HG02759 (cell line): Measurements from ENCODE around the gene NOTCH2.

Experiments used
- ATAC-seq: cut with Tn5 transposase; IDR thresholded peaks from one replicate; pipeline ENCODE4 v1.9.1; 2021; ENCODE audit warnings: mild to moderate bottlenecking, moderate library complexity; ENCODE audit not compliant: unreplicated experiment

Gene NOTCH2

GRCh38 chr1:119912963-119913362 is 156.5 kb downstream of the NOTCH2 start:
- no peak for ATAC-seq

DNA sequence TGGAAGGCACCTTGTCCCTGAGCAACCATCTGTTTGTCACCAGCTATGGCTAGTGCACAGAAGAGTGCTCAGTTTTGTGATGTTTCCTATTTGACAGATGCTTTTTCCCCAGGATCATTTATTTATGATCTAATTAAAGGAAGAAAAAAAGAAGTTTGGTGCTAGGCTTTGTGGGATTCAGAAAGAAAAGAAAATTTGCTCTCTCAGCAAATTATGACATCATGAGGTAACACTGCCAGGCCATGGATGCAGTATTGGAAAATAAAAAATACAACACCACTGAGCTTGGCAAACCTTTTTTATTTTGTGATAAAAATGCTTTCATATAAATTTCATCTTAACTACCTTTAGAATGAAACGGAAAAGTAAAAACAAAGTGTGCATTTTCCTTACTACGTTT is 157.7 kb downstream of the NOTCH2 start:
- no peak for ATAC-seq

- no peak for ATAC-seq
Measured at GRCh38 chr1:119910618-119911017, 158.8 kb downstream of the NOTCH2 start.

- no peak for ATAC-seq
Measured at GRCh38 chr1:119909890-119910596, 159.4 kb downstream of the NOTCH2 start.

GRCh38 chr1:119908661-119909060 is 160.8 kb downstream of the NOTCH2 start:
- no peak for ATAC-seq

DNA sequence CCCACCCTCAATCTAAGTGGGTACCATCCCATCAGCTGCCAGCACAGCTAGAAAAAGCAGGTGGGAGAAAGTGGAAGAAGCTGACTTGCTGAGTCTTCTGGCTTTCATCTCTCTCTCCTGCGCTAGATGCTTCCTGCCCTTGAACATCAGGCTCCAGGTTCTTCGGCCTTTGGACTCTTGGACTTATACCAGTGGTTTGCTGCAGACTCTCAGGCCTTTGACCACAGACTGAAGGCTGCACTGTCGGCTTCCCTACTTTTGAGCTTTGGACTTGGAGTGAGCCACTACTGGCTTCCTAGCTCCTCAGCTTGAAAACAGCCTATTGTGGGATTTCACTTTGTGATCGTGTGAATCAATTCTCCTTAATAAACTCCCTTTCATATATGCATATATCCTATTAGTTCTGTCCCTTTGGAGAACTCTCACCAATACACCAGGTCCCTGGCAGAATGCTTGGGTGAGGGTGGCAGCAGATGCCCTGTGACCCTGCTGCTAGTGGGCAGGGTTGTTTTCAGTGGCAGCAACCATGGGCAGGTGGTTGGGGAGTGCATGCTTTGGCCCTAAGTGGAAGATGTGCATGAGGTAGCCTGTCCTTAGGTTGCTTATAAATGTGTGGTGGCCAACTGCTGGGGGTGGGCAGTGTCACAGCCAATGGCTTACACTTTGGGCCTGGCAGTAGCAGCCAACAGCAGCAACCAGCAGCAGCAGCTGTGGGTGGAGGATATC is 162.4 kb downstream of the NOTCH2 start:
- no peak for ATAC-seq

- ATAC-seq: no peak
Measured at GRCh38 chr1:119903443-119903835, 166.0 kb downstream of the NOTCH2 start.

- ATAC-seq: no peak
Measured at GRCh38 chr1:119902775-119903442, 166.6 kb downstream of the NOTCH2 start.

- no peak for ATAC-seq
Measured at GRCh38 chr1:119898981-119899720, 170.3 kb downstream of the NOTCH2 start.

DNA sequence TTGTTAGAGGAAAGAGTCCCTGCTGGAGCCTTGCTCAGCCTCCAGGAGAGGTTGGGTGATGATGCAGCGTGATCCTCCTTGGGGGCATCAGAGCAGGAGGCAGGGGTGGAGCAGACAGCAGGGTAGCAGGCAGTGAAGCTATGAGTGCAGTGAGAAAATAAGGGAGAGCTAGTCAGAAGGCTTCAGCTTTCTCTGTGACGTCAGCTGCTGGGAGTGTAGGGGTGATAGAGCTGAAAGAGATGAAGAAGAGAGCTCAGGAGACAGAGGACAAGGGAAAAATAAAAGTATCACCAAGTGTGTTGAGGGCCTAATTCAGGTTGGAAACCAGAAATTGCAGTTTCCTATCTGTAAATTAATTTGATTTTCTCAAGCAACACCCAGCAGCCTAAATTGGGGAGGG is 170.9 kb downstream of the NOTCH2 start:
- ATAC-seq: no peak

- no peak for ATAC-seq
Measured at GRCh38 chr1:119896303-119896702, 173.2 kb downstream of the NOTCH2 start, which contains the start of gene ADAM30. ADAM30 (minus strand) TSS chr1:119896515; CDS start chr1:119896336, 179 bp downstream.

DNA sequence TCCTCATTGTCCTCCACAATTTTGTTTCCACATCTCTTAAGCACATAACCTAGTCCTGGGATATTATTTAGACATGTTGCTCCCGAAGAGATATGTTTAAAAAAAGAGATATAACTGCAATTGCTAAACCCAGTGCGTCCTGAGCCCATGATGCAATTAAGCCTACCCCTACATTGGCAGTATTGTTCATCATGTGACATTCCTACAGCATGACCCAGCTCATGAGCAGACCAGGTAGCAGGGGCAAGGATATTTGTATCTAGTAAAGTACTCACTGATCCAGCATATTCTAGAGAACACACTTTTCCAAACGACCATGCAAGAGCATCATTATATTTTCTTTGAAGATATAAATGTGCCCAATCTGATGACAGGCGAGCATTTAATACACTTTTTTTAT is 174.4 kb downstream of the NOTCH2 start:
- ATAC-seq: no peak

- ATAC-seq: no peak
Measured at GRCh38 chr1:119893827-119894700, 175.4 kb downstream of the NOTCH2 start.

- no peak for ATAC-seq
Measured at GRCh38 chr1:119893238-119893791, 176.1 kb downstream of the NOTCH2 start.

GRCh38 chr1:119891386-119891785 is 178.1 kb downstream of the NOTCH2 start:
- no peak for ATAC-seq

- no peak for ATAC-seq
Measured at GRCh38 chr1:119888476-119888875, 181.0 kb downstream of the NOTCH2 start.

DNA sequence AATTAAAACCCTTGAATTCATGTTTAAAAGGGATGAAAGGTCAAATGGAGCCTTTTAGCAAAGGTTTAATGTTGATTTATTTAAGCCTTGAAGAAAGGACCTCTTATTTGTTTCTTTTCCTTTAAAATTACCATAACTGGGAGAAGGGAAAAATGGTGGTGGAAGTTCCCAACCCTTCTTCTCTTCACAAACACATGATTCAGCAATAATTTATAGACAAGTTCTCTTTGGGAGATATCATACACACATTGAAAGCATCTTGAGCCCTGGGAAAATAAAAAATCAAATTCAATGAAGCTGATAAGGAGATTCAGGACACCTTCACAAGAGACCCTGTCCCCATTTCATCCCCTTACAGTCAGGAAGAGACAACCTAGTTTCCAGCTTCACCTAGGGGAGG is 182.0 kb downstream of the NOTCH2 start:
- no peak for ATAC-seq

DNA sequence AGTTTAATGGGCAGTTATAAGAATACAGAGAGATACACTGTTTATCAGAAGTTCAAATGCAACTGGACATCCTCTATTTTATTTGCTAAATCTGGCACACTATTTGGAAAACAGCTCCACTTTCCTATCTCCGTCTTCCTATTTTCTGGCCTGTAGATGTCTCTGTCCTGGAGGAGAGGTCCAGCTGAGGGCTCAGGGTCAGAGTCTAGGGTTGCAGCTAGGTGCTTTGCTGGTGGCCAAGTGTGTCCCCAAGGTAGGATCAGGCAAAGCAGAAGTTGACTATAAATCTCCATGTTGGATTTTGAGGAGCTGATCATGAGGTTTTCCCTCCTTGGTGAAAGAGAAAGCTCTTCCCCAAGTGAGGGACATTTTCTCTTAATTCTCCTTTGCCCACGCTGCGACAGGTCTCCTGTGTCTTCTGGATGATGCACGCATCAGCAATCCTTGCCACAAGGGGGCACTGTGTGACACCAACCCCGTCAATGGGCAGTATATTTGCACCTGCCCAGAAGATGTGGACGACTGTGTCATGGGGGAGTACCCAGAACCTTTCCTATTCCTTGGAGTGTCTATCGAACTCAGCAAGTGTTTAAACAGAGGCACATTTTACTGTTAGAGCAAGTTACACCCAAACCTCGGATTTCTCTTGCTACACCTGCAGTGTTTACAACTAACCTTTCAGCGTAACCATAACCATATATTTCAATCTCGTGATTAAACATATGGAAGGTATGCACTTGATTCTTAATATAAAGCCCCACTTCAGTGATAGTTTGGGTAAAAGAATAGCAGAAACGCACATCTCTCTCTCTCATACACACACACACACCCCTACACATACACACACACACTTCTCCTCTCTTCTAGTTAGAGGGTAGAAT is 183.3 kb downstream of the NOTCH2 start:
- peak; percentile 44 for ATAC-seq

DNA sequence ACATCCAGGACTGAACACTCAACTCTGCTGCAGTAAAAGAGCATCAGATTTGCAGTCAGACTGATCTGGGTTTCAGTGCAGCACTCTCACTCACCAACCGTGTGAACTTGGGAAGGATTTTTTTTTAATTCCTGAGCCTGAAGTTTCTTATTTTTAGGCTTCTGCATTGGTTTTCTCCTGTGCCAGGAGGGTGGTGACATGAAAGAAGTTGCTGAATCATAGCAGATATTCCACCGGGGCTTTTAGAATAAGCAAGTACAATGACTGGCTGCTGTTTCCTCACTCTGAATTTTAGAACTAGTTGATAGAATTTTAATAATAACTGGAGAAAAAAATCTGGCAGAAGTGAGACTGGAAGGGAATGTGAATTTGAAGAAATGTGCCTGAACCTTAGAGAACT is 184.8 kb downstream of the NOTCH2 start:
- ATAC-seq: no peak
